ENCODE measurements around the gene TSPAN5. TPM values are rescaled to one million over a fixed set of nuclear protein-coding genes. Genes with fewer than 3 reads are reported as not detected.

TSPAN5 gene
- polyA plus RNA-seq, 1 donor (not counting 4 experiments of a cell fraction or from before 2014, with no cell fraction given) = 45.5 TPM

- Histone ChIP-seq H4K20me1 (ENCODE audit: control insufficient read depth, extremely low read depth, insufficient read depth, low read length) (no peaks in the 10 kb centered on the region), H3K36me3 (ENCODE audit: control insufficient read depth in 2 of 2, extremely low read depth in 1 of 2, insufficient read depth in 2 of 2, low read length in 2 of 2) (peaks cover 0 to 6% of the 10 kb centered on the region in 2 experiments), H3K4me3 (ENCODE audit: control insufficient read depth in 2 of 3, extremely low read depth in 1 of 3, insufficient read depth in 2 of 3, low read depth in 1 of 3, low read length in 3 of 3) (no peak overlapping the region), H3K27me3 (ENCODE audit: control insufficient read depth, extremely low read depth, insufficient read depth, low read length) (no peaks in the 10 kb centered on the region), H3K4me1 (ENCODE audit: control insufficient read depth, extremely low read depth, insufficient read depth, low read length) (peaks cover 13% of the 10 kb centered on the region), H3K4me2 (ENCODE audit: control insufficient read depth, extremely low read depth, insufficient read depth, low read depth, low read length) (no peak overlapping the region), H3K9me3 (ENCODE audit: control insufficient read depth, low read depth, low read length) (no peaks in the 10 kb centered on the region), H2AFZ (ENCODE audit: control insufficient read depth, low read length) (no peak overlapping the region), H3K79me2 (ENCODE audit: control insufficient read depth, insufficient read depth, low read length) (peaks cover 31% of the 10 kb centered on the region), H3K9ac (ENCODE audit: control insufficient read depth, extremely low read depth, insufficient read depth, low read length) (no peak overlapping the region), H3K9me1 (ENCODE audit: control insufficient read depth, extremely low read depth, insufficient read depth, low read length) (no peaks in the 10 kb centered on the region), H3K27ac (ENCODE audit: control insufficient read depth, insufficient read depth, low read length) (no peak overlapping the region)
- TF ChIP-seq EZH2 (IDR thresholded peaks at IDR 0.05; ENCODE audit: low read length) (no peak), CTCF (optimal IDR thresholded peaks at IDR 0.05 in 1 of 3, IDR thresholded peaks at IDR 0.05 in 1 of 3, conservative IDR thresholded peaks at IDR 0.05 in 1 of 3; ENCODE audit: extremely low read depth in 1 of 3, insufficient read depth in 2 of 3, low read length in 3 of 3) (no peak)
- FAIRE-seq (no peak), DNase-seq (ENCODE audit: low read depth, low spot score) (no peak)
- dilution Hi-C loops (cut with MboI; ENCODE audit: extremely low pct_ligation_motif_present, low sequenced_read_pairs) = no loop called here
These were observed 83.6 kb downstream of the TSPAN5 start for GRCh38 chr4:98574816-98575215.

- dilution Hi-C loops (cut with MboI; ENCODE audit: extremely low pct_ligation_motif_present, low sequenced_read_pairs) = no loop called here
- H3K9ac ChIP-seq (ENCODE audit: control insufficient read depth, extremely low read depth, insufficient read depth, low read length) = no peak overlapping the region
- H3K4me3 ChIP-seq (ENCODE audit: control insufficient read depth in 2 of 3, extremely low read depth in 1 of 3, insufficient read depth in 2 of 3, low read depth in 1 of 3, low read length in 3 of 3) = no peak overlapping the region
- no peak for TF ChIP-seq CTCF (optimal IDR thresholded peaks at IDR 0.05 in 1 of 3, IDR thresholded peaks at IDR 0.05 in 1 of 3, conservative IDR thresholded peaks at IDR 0.05 in 1 of 3; ENCODE audit: extremely low read depth in 1 of 3, insufficient read depth in 2 of 3, low read length in 3 of 3)
- no peak for TF ChIP-seq EZH2 (IDR thresholded peaks at IDR 0.05; ENCODE audit: low read length)
- H3K9me3 ChIP-seq (ENCODE audit: control insufficient read depth, low read depth, low read length) = no peaks in the 10 kb centered on the region
- H3K4me1 ChIP-seq (ENCODE audit: control insufficient read depth, extremely low read depth, insufficient read depth, low read length) = peaks cover 9% of the 10 kb centered on the region
- H3K27ac ChIP-seq (ENCODE audit: control insufficient read depth, insufficient read depth, low read length) = no peak overlapping the region
- no peak overlapping the region for H3K4me2 ChIP-seq (ENCODE audit: control insufficient read depth, extremely low read depth, insufficient read depth, low read depth, low read length)
- DNase-seq (ENCODE audit: low read depth, low spot score) = no peak
- H3K9me1 ChIP-seq (ENCODE audit: control insufficient read depth, extremely low read depth, insufficient read depth, low read length) = no peaks in the 10 kb centered on the region
- H4K20me1 ChIP-seq (ENCODE audit: control insufficient read depth, extremely low read depth, insufficient read depth, low read length) = no peaks in the 10 kb centered on the region
- no peaks in the 10 kb centered on the region for H3K27me3 ChIP-seq (ENCODE audit: control insufficient read depth, extremely low read depth, insufficient read depth, low read length)
- no peak overlapping the region for H2AFZ ChIP-seq (ENCODE audit: control insufficient read depth, low read length)
- H3K79me2 ChIP-seq (ENCODE audit: control insufficient read depth, insufficient read depth, low read length) = peaks cover 34% of the 10 kb centered on the region
- FAIRE-seq = peak; percentile 77
- H3K36me3 ChIP-seq (ENCODE audit: control insufficient read depth in 2 of 2, extremely low read depth in 1 of 2, insufficient read depth in 2 of 2, low read length in 2 of 2) = peaks cover 0 to 6% of the 10 kb centered on the region in 2 experiments
These were observed 84.6 kb downstream of the TSPAN5 start for GRCh38 chr4:98573791-98574190.
